Epithelial cell of proximal tubule (primary cell): ENCODE results near the gene GEMIN5. TPM values are rescaled to one million over a fixed set of nuclear protein-coding genes. Genes with fewer than 3 reads are reported as not detected.
A peak's percentile ranks its signal among the peaks of the same experiment; 100 is the strongest.

ENCODE experiments used
- DNase-seq: peaks from one replicate; pipeline ENCODE4 v3.0.0-alpha.2; 2011; ENCODE audit warnings: low read depth
- H3K4me3 ChIP-seq: 2 replicates; pipeline ENCODE4 v1.5.1; 2011; ENCODE audit warnings: low read depth, mild to moderate bottlenecking, low read length
- total RNA-seq: library from RNA; depleted of rRNA; stranded (reverse); fragments of >200 nt; gene quantifications from 2 replicates; pipeline ENCODE4 v1.2.3, GENCODE V29; 2015
- TF ChIP-seq, protein P1 (sequence below): conservative IDR thresholded peaks from 2 replicates; pipeline ENCODE4 v1.5.1; 2012; ENCODE audit warnings: low read depth, mild to moderate bottlenecking, low read length

Gene GEMIN5
- total RNA-seq, 1 donor from 2014 or later: 13.0 TPM

- TF ChIP-seq, protein P1, sequence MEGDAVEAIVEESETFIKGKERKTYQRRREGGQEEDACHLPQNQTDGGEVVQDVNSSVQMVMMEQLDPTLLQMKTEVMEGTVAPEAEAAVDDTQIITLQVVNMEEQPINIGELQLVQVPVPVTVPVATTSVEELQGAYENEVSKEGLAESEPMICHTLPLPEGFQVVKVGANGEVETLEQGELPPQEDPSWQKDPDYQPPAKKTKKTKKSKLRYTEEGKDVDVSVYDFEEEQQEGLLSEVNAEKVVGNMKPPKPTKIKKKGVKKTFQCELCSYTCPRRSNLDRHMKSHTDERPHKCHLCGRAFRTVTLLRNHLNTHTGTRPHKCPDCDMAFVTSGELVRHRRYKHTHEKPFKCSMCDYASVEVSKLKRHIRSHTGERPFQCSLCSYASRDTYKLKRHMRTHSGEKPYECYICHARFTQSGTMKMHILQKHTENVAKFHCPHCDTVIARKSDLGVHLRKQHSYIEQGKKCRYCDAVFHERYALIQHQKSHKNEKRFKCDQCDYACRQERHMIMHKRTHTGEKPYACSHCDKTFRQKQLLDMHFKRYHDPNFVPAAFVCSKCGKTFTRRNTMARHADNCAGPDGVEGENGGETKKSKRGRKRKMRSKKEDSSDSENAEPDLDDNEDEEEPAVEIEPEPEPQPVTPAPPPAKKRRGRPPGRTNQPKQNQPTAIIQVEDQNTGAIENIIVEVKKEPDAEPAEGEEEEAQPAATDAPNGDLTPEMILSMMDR: no peak
- H3K4me3 ChIP-seq: no peak overlapping the region
- no peak for DNase-seq
Observed at GRCh38 chr5:154970759-154971158, 32.7 kb upstream of the GEMIN5 start.

- no peak for DNase-seq
- TF ChIP-seq, protein P1: no peak
Observed at GRCh38 chr5:154968953-154969352, 30.9 kb upstream of the GEMIN5 start.

DNA sequence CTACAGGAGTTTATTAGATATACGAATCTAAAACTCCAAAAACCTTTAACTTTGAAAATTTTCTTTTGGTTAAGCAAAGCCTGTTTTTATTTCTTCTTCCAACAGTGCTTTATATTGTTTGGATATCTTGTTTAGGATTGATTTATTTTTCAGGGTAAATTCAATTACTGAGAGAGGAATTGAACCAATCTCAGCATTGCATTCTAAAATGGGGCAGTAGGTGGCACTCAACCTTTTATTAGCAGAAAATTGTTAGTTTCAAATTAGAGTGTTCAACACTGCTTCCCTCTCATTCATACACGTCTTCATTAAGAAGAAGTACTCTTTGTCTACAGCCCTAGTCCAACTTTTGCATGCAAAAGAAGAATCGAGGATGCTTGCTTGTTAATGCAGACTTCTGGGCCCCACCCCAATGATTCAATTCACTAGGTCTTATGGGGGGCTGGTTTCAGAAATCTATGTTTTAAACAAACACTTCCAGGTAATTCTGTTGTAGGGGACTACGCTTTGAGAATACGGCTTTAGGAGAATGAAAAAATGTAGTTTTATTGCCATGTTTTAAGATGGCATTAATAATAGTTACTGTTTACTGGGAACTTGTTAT lies 29.5 kb upstream of the GEMIN5 start:
- no peak for DNase-seq

More at GRCh38 chr5:154968953-154969352, 30.9 kb upstream of the GEMIN5 start:
- H3K4me3 ChIP-seq: no peak overlapping the region

DNA sequence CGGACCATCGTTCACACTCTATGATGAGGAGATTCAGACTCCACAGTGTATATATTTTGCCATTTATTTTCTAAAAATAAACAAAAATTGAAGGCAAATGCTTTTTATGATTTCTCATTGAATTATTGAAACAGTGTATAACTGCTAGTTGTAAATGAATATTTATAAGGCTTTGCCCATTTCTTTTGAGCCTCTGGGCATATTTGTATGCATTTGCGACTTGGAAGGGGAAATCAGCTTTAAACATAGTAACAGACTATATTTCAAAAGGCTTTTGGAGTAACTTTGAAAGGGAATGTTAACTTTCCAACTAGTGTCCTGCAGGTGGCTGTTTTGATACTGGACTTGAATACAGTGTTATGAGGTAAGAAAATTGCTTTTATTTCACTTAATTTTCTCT lies 28.9 kb upstream of the GEMIN5 start:
- DNase-seq: no peak
- TF ChIP-seq, protein P1: no peak
- H3K4me3 ChIP-seq: no peak overlapping the region

More for the DNA sequence above, 29.5 kb upstream of the GEMIN5 start:
- TF ChIP-seq, protein P1: peak; percentile 70
- no peak overlapping the region for H3K4me3 ChIP-seq

- no peak for DNase-seq
- TF ChIP-seq, protein P1: no peak
- H3K4me3 ChIP-seq: no peak overlapping the region
Observed at GRCh38 chr5:154966081-154966841, 28.2 kb upstream of the GEMIN5 start.

GRCh38 chr5:154962494-154962893 lies 24.5 kb upstream of the GEMIN5 start:
- DNase-seq: no peak
- no peak overlapping the region for H3K4me3 ChIP-seq
- TF ChIP-seq, protein P1: no peak
